Adrenal gland (tissue), 12 donors: ENCODE results near the gene SETDB2. TPM values are rescaled to one million over a fixed set of nuclear protein-coding genes. Genes with fewer than 3 reads are reported as not detected.

Experiments used
- DNase-seq, 7 donors: peaks; one replicate each; pipeline ENCODE4 v3.0.0-alpha.2; 2019 to 2020
- H3K27ac ChIP-seq, 5 donors: fragments of 200-600 bp; sonication (generic) in 4 of 5; 1 replicate in 3 of 5; 2 replicates in 2 of 5; pipeline versions ENCODE4 v1.5.1 to v1.8.0; 2016 to 2020; ENCODE audit warnings: mild to moderate bottlenecking in 1 of 5
- H3K27me3 ChIP-seq: fragments of 200-600 bp; 2 replicates; pipeline ENCODE4 v1.8.0; 2021
- H3K36me3 ChIP-seq, 2 donors: fragments of 200-600 bp; replicated peaks in 1 of 2; 1 replicate in 1 of 2; 2 replicates in 1 of 2; pipeline versions ENCODE4 v1.5.1 to v1.8.0; 2018 to 2022
- H3K4me1 ChIP-seq, 2 donors: fragments of 200-600 bp; replicated peaks in 1 of 2; 1 replicate in 1 of 2; 2 replicates in 1 of 2; pipeline versions ENCODE4 v1.5.1 to v1.8.0; 2018 to 2021
- H3K4me3 ChIP-seq, 4 donors: fragments of 200-600 bp; sonication (generic) in 3 of 4; one replicate each; pipeline ENCODE4 v1.5.1; 2016 to 2018
- H3K9me3 ChIP-seq, 3 donors: fragments of 200-600 bp; sonication (generic) in 1 of 3; replicated peaks in 1 of 3; 1 replicate in 2 of 3; 2 replicates in 1 of 3; pipeline versions ENCODE4 v1.5.1 to v1.8.0; 2016 to 2021
- CTCF ChIP-seq, 6 experiments: fragments of 450-650 bp in 4 of 6; fragments of 200-600 bp in 2 of 6; sonication (generic) in 1 of 6; IDR thresholded peaks; 1 replicate in 5 of 6; 2 replicates in 1 of 6; pipeline versions ENCODE4 v1.5.1 to v1.8.0; 2016 to 2021; ENCODE audit warnings: antibody characterized with exemption in 6 of 6, mild to moderate bottlenecking in 2 of 6, moderate library complexity in 1 of 6
- POLR2A ChIP-seq, 2 donors: fragments of 450-650 bp; IDR thresholded peaks; one replicate each; pipeline ENCODE4 v1.6.1; 2017; ENCODE audit warnings: antibody characterized with exemption in 2 of 2, mild to moderate bottlenecking in 2 of 2, moderate library complexity in 1 of 2
- WGBS, 4 donors: extraction: QIAGEN DNeasy Blood & Tissue Kit in 2 of 4; methylation state at CpG; one replicate each; pipeline versions ENCODE4 v1.1.5 to v1.1.7; 2013 to 2017; 5-methylcytosine and 5-hydroxymethylcytosine counted together
- intact Hi-C, 2 donors: fragments of 100-400 bp; cut with DNase I; formaldehyde crosslinking; loops; one replicate each; pipeline versions ENCODE4 v1.14.1 to v1.15.0; 2022 to 2023
- polyA plus RNA-seq, 3 donors: library from polyadenylated mRNA; stranded (reverse); fragments of 200-250 nt in 2 of 3; fragments of 350-450 nt in 1 of 3; fragmentation: Illumina TruSeq in 1 of 3; extraction: RNeasy Lipid Tissue Mini Kit (QIAGEN cat#74804) in 1 of 3; gene quantifications; one replicate each; pipeline ENCODE4 v1.2.3, GENCODE V29; 2013 to 2014
- total RNA-seq, 9 donors: library from RNA; depleted of rRNA in 4 of 9; stranded (reverse); fragments of >200 nt in 4 of 9; fragments of 120-200 nt in 1 of 9; fragmentation: NEBNext Ultra II Directional in 1 of 9; extraction: Animal tissue kit (Norgen Biotek cat#: 25700) in 1 of 9; gene quantifications; one replicate each; pipeline versions ENCODE4 v1.1.0 to v1.2.4, GENCODE V29; 2013 to 2023
- donor health status: healthy with polysubstance abuse.
- donor health status: Bipolar disorder and iron deficiency.
- donor health status: DM: yes; HTN: yes; CAD: no.
- donor health status: DM: no; HTN: no; CAD: no.
- donor health status: DM: no; HTN: no; CAD: no.
- donor health status: DM: yes; HTN: yes; CAD: no.

Gene SETDB2
- total and polyA plus RNA-seq, 12 donors: 4.4 to 26.3 (median 13.5) TPM

- Histone ChIP-seq H3K4me3 (no peak overlapping the region), H3K9me3 (no peaks in the 10 kb centered on the region), H3K27ac (peak overlapping the region in 2 of 5 donors; percentile 21 to 43), H3K27me3 (no peaks in the 10 kb centered on the region), H3K4me1 (peaks cover 0 to 22% of the 10 kb centered on the region in 2 donors), H3K36me3 (peaks cover 0 to 11% of the 10 kb centered on the region in 2 donors)
- no peak for DNase-seq
- intact Hi-C loops: no loop called here
- 53 to 83% (median 74%) methylated on average over 1 of the region's 1 CpG for WGBS, 4 donors
- no peak for TF ChIP-seq POLR2A (IDR thresholded peaks at IDR 0.05)
- TF ChIP-seq CTCF (IDR thresholded peaks at IDR 0.05): no peak
Observed at GRCh38 chr13:49528161-49528560, 84.1 kb downstream of the SETDB2 start.

- Histone ChIP-seq H3K27ac (peak overlapping the region in 1 of 5 donors; percentile 38), H3K27me3 (no peaks in the 10 kb centered on the region), H3K9me3 (no peaks in the 10 kb centered on the region), H3K4me1 (peaks cover 0 to 22% of the 10 kb centered on the region in 2 donors), H3K36me3 (peaks cover 0 to 7% of the 10 kb centered on the region in 2 donors), H3K4me3 (no peak overlapping the region)
- intact Hi-C loops: no loop called here
- 74 to 89% (median 81%) methylated on average over 7 of the region's 7 CpGs for WGBS, 4 donors
- peak in 3 of 7 donors; percentile 25 to 40 (median 27) for DNase-seq
- TF ChIP-seq POLR2A (IDR thresholded peaks at IDR 0.05) (no peak), CTCF (IDR thresholded peaks at IDR 0.05) (no peak)
Observed at GRCh38 chr13:49530457-49530856, 86.4 kb downstream of the SETDB2 start.

GRCh38 chr13:49532593-49532992 lies 88.5 kb downstream of the SETDB2 start:
- TF ChIP-seq CTCF (IDR thresholded peaks at IDR 0.05): no peak
- no peak for TF ChIP-seq POLR2A (IDR thresholded peaks at IDR 0.05)
- no peaks in the 10 kb centered on the region for H3K27me3 ChIP-seq
- no peak overlapping the region for H3K4me3 ChIP-seq
- H3K4me1 ChIP-seq: peaks cover 0 to 11% of the 10 kb centered on the region in 2 donors
- H3K9me3 ChIP-seq: no peaks in the 10 kb centered on the region
- 82 to 96% (median 87%) methylated on average over 1 of the region's 1 CpG for WGBS, 4 donors
- intact Hi-C loops: no loop called here
- DNase-seq: no peak
- H3K36me3 ChIP-seq: peaks cover 0 to 7% of the 10 kb centered on the region in 2 donors
- H3K27ac ChIP-seq: no peak overlapping the region

GRCh38 chr13:49533011-49533410 lies 88.9 kb downstream of the SETDB2 start:
- TF ChIP-seq CTCF (IDR thresholded peaks at IDR 0.05): no peak
- no peak for TF ChIP-seq POLR2A (IDR thresholded peaks at IDR 0.05)
- H3K36me3 ChIP-seq: peaks cover 0 to 7% of the 10 kb centered on the region in 2 donors
- no peaks in the 10 kb centered on the region for H3K27me3 ChIP-seq
- no peak overlapping the region for H3K4me3 ChIP-seq
- no peaks in the 10 kb centered on the region for H3K9me3 ChIP-seq
- no peak for DNase-seq
- intact Hi-C loops: no loop called here
- H3K4me1 ChIP-seq: peaks cover 0 to 7% of the 10 kb centered on the region in 2 donors
- H3K27ac ChIP-seq: no peak overlapping the region
